ENCODE data around the gene TMEM87A.

Gene TMEM87A

GRCh38 chr15:42203891-42204290, 69.3 kb downstream of the TMEM87A start:
- no peak for DNase-seq (ENCODE audit: low spot score)

- DNase-seq (ENCODE audit: low spot score), result no peak
Observed at GRCh38 chr15:42202653-42203052, 70.6 kb downstream of the TMEM87A start.

GRCh38 chr15:42201801-42202200, 71.4 kb downstream of the TMEM87A start:
- DNase-seq (ENCODE audit: low spot score), result no peak

GRCh38 chr15:42199126-42199525, 74.1 kb downstream of the TMEM87A start:
- no peak for DNase-seq (ENCODE audit: low spot score)

- no peak for DNase-seq (ENCODE audit: low spot score)
Observed at GRCh38 chr15:42198516-42198915, 74.7 kb downstream of the TMEM87A start.

GRCh38 chr15:42194513-42194912, 78.7 kb downstream of the TMEM87A start:
- DNase-seq (ENCODE audit: low spot score), result no peak

- DNase-seq (ENCODE audit: low spot score), result no peak
Observed at GRCh38 chr15:42193383-42193782, 79.8 kb downstream of the TMEM87A start.

- no peak for DNase-seq (ENCODE audit: low spot score)
Observed at GRCh38 chr15:42191610-42192346, 81.5 kb downstream of the TMEM87A start.

- DNase-seq (ENCODE audit: low spot score), result no peak
Observed at GRCh38 chr15:42190370-42190769, 82.9 kb downstream of the TMEM87A start.

GRCh38 chr15:42185801-42186200, 87.4 kb downstream of the TMEM87A start:
- DNase-seq (ENCODE audit: low spot score), result no peak

- DNase-seq (ENCODE audit: low spot score), result no peak
Observed at GRCh38 chr15:42184736-42185135, 88.5 kb downstream of the TMEM87A start.

- DNase-seq (ENCODE audit: low spot score), result no peak
Observed at GRCh38 chr15:42184296-42184695, 88.9 kb downstream of the TMEM87A start.

- no peak for DNase-seq (ENCODE audit: low spot score)
Observed at GRCh38 chr15:42182961-42183360, 90.3 kb downstream of the TMEM87A start.

GRCh38 chr15:42182328-42182886, 90.8 kb downstream of the TMEM87A start:
- DNase-seq (ENCODE audit: low spot score), result no peak

GRCh38 chr15:42178056-42178455, 95.2 kb downstream of the TMEM87A start:
- DNase-seq (ENCODE audit: low spot score), result no peak

GRCh38 chr15:42175671-42176070, 97.6 kb downstream of the TMEM87A start:
- DNase-seq (ENCODE audit: low spot score), result no peak

- DNase-seq (ENCODE audit: low spot score), result no peak
Observed at GRCh38 chr15:42172475-42172874, 100.8 kb downstream of the TMEM87A start.

GRCh38 chr15:42171795-42172194, 101.4 kb downstream of the TMEM87A start:
- no peak for DNase-seq (ENCODE audit: low spot score)

GRCh38 chr15:42171122-42171521, 102.1 kb downstream of the TMEM87A start:
- DNase-seq (ENCODE audit: low spot score), result no peak

GRCh38 chr15:42166225-42166940, 106.8 kb downstream of the TMEM87A start:
- no peak for DNase-seq (ENCODE audit: low spot score)

GRCh38 chr15:42165106-42165505, 108.1 kb downstream of the TMEM87A start:
- no peak for DNase-seq (ENCODE audit: low spot score)

GRCh38 chr15:42163947-42164550, 109.2 kb downstream of the TMEM87A start:
- DNase-seq (ENCODE audit: low spot score), result no peak

GRCh38 chr15:42163291-42163690, 109.9 kb downstream of the TMEM87A start:
- DNase-seq (ENCODE audit: low spot score), result no peak

Measured in hepatic stellate cell (primary cell).